ENCODE data around the gene PITPNB.
A peak's percentile ranks its signal among the peaks of the same experiment; 100 is the strongest.

Gene PITPNB

DNA sequence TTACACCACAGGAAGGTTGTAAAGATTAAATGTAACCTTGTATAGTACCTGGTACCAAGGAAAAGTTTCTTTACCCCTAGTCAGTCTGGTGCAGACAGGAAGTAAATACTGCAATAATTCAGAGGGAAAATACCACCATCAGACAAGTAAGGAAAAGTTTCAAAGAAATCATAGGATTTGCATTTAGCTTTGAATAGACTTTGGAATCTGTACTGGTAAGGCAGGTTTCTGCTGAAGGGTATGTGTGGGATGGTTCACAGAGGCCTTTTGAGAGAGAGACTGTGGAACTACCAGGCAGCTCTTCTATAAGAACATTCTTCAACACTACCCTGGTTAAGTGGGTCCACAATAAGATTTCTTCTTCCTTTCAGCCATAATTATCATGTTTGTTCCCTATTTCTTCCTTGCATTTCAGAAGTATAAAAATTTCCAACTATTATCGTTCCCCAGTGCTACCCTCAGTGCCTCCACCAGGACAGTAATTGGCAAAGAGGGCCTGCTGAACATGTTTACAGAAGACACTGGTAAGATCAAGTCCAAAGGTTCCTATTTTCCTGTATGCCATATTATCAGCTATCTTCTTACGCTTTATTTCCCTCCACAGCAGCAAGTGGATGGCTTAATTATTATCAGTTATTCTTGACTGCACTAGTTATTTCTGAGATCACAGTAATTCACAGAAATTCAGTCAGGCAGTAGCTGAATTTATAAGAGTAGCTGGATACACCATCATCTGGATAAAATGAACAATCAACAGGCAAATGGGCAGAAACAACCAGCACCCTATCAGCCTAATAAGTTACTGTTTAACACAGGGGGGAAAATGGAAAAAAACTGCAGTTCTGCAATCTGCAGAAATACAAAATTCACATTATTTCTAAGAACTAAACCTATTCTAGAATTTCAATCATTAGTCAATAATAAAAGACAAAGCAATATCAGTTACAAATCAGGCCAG, 48.5 kb downstream of the PITPNB start:
- DNase-seq: no peak
- no peak for TF ChIP-seq CTCF (IDR thresholded peaks at IDR 0.05; ENCODE audit: low read depth, low read length, missing control alignments)
- peaks cover 20% of the 10 kb centered on the region for H3K36me3 ChIP-seq (replicated peaks)
- H3K27ac ChIP-seq: no peak overlapping the region
- in situ Hi-C loops (cut with HindIII; ENCODE audit: low pct_ligation_motif_present, low sequenced_read_pairs): no loop called here
- H3K4me3 ChIP-seq (ENCODE audit: low read depth, low read length): no peak overlapping the region
- no peaks in the 10 kb centered on the region for H3K27me3 ChIP-seq (replicated peaks)

- in situ Hi-C loops (cut with HindIII; ENCODE audit: low pct_ligation_motif_present, low sequenced_read_pairs): no loop called here
- Histone ChIP-seq H3K27ac (no peak overlapping the region), H3K4me3 (ENCODE audit: low read depth, low read length) (no peak overlapping the region), H3K27me3 (replicated peaks) (no peaks in the 10 kb centered on the region), H3K36me3 (replicated peaks) (peaks cover 20% of the 10 kb centered on the region)
- DNase-seq: no peak
- TF ChIP-seq CTCF (IDR thresholded peaks at IDR 0.05; ENCODE audit: low read depth, low read length, missing control alignments): no peak
These were observed 50.2 kb downstream of the PITPNB start for GRCh38 chr22:27868732-27869282.

GRCh38 chr22:27867953-27868731, 50.9 kb downstream of the PITPNB start:
- no peak for TF ChIP-seq CTCF (IDR thresholded peaks at IDR 0.05; ENCODE audit: low read depth, low read length, missing control alignments)
- in situ Hi-C loops (cut with HindIII; ENCODE audit: low pct_ligation_motif_present, low sequenced_read_pairs): no loop called here
- Histone ChIP-seq H3K36me3 (replicated peaks) (peaks cover 20% of the 10 kb centered on the region), H3K4me3 (ENCODE audit: low read depth, low read length) (no peak overlapping the region), H3K27ac (peak overlapping the region; percentile 21), H3K27me3 (replicated peaks) (no peaks in the 10 kb centered on the region)
- DNase-seq: no peak

DNA sequence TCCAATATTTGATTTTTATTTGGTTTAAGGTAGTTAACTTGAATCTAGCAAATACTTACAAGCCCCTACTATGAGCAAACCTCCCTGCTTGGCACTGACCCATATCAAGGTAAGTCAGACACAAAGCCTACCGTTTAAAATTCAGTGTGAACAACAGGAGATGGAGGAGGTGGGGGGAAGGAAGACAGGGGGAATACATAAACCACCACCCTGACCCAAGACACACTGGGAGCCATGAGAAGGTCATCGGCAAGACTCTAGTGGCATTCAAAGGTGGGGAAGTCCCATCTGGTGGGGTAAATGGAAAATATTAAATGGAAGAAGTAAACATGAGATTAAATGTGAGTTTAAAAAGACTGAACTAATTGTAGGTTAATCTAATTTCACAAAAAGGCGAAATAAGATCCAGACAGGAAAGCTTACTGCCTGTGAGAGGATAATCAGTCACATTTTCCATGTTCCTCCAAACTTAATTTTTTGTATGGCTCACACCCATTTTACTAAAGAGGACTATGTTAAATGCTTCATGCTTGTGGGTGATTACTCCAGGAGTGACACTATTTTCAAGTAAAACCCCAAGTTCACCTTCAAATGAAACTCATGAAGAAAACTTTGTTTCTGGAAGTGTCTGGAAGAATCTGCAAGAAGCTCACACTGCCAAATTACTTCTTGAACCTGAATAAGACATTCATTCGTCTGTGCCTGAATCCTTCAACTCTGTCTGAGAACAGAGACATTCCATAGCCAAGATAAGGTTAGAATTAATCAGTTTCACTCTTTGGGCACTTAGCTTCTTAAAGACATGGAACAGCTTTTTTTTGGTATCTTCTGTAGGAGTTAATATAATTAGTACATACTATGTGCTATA, 51.7 kb downstream of the PITPNB start:
- peaks cover 13% of the 10 kb centered on the region for H3K36me3 ChIP-seq (replicated peaks)
- TF ChIP-seq CTCF (IDR thresholded peaks at IDR 0.05; ENCODE audit: low read depth, low read length, missing control alignments): no peak
- H3K27me3 ChIP-seq (replicated peaks): no peaks in the 10 kb centered on the region
- no peak overlapping the region for H3K4me3 ChIP-seq (ENCODE audit: low read depth, low read length)
- peak; percentile 34 for DNase-seq
- peak overlapping the region; percentile 85 for H3K27ac ChIP-seq
- in situ Hi-C loops (cut with HindIII; ENCODE audit: low pct_ligation_motif_present, low sequenced_read_pairs): no loop called here

Measured in brain microvascular endothelial cell (primary cell).